GM21526 (cell line): ENCODE results near the gene CCNT1.
"Not testable (repeated sequence)": the region's sequence is repeated elsewhere in the genome, so short reads cannot be mapped to it uniquely, and the experiment has no call there.

ENCODE experiments used
- ATAC-seq: cut with Tn5 transposase; IDR thresholded peaks from one replicate; pipeline ENCODE4 v1.9.1; 2021; ENCODE audit warnings: moderate library complexity; ENCODE audit not compliant: unreplicated experiment, low FRiP score

Gene CCNT1

DNA sequence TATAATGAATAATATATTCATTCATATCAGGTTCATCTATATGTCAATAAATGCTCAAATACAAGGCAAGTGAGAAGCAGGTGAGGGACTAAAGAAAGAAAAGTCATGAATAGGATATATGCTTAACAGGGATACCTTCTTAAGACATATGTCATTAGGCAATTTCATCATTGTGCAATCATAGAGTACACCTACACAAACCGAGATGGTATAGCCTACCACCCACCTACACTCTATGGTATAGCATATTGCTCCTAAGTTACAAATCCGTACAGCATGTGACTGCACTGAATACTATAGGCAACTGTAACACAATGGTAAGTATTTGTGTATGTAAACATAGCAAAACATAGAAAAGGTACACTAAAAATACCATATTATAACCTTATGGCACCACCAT is 73.5 kb downstream of the CCNT1 start:
- ATAC-seq = no peak

DNA sequence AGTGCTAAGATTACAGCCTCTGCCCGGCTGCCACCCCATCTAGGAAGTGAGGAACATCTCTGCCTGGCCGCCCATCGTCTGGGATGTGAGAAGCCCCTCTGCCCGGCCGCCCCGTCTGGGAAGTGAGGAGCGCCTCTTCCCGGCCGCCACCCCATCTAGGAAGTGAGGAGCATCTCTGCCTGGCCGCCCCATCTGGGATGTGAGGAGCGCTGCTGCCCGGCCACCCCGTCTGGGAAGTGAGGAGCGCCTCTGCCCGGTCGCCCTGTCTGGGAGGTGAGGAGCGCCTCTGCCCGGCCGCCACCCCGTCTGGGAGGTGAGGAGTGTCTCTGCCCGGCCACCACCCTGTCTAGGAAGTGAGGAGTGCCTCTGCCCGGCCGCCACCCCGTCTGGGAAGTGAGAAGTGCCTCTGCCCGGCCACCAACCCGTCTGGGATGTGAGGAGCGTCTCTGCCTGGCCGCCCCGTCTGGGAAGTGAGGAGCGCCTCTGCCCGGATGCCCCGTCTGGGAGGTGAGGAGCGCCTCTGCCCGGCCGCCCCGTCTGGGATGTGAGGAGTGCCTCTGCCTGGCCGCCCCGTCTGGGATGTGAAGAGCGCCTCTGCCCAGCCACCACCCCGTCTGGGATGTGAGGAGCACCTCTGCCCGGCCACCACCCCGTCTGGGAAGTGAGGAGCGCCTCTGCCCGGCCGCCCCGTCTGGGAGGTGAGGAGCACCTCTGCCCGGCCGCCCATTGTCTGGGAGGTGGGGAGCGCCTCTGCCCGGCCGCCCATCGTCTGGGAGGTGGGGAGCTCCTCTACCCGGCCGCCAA is 74.6 kb downstream of the CCNT1 start:
- ATAC-seq = not testable (repeated sequence)

DNA sequence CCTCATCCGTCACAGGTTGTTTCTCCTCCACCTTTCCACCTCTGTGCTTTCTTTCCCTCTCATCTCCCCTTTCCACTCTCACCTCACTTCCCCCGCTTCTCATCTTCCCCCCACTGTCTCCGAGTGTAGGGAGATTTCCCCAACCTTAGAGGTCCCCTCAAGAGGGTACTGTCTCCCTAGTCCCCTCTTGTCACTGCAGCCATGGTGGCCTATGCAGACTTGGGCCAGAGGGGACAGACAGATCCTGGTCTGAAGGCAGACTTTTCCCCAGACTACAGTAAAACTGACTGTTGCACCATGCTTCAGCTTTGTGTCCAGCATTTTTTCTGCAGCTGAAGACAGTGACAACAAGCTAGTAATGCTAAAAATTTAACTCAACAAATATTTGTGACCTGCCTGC is 75.7 kb downstream of the CCNT1 start:
- no peak for ATAC-seq

DNA sequence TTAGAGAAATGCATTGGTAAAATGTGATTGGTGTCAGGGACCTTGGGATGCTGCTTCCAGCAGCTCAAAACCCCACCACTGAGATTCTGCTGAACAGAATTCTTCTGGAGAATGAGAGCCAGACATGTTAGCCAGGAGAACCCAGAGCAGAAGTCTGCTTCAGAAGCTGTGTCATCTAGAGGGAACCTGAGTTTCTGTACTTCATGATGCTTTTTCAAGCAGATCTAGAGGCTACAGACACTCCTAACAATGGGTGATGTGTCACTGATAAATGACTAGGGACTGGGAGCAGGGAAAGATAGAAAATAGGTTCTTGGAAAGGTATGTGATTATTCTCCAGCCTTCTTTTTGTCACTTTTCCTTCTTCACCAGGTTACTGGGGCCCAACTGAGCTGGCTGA is 76.1 kb downstream of the CCNT1 start:
- ATAC-seq = no peak
